GM21447 (cell line): Measurements from ENCODE around the gene SLC24A2.

Source experiments
- ATAC-seq: cut with Tn5 transposase; IDR thresholded peaks from one replicate; pipeline ENCODE4 v1.9.1; 2021; ENCODE audit not compliant: unreplicated experiment

The SLC24A2 gene

DNA sequence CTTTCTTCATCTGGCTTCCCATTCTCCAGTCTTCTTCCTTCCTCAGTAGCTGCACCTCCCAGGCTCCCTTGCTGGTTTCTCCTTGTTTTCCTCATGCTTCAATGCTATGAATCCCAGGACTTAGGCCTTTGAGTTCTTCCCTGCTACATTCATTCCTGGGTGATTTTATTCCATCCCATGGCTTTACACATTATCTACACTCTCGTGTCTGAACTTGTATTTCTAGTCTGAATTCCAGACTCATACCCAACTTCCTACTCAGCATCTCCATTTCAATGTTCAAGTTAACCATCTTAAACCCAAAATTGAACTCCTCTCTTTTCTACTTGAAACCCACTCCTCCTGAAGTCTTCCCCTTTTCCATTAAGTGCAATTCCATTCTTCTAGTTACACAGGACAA lies 20.0 kb downstream of the SLC24A2 start:
- no peak for ATAC-seq

DNA sequence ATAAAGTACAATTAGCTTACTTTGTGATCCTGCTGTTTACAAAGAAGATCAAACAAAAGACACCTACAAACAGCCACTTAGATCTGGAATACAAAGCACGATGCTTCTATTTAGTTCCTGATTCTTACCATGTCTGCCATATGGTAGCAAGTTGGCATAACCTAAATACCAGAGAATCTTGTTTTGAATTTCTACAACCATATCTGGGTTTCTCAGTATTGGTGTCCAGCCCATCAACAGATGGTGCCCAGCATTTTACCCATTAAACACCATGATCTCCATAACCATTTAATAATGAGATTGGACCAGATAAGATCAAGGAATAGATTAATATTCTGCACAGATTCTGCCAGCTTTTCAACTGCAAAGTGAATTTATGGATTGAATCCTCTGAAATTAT lies 29.8 kb downstream of the SLC24A2 start:
- no peak for ATAC-seq

- ATAC-seq = no peak
Measured at GRCh38 chr9:19757745-19758144, 31.1 kb downstream of the SLC24A2 start.

DNA sequence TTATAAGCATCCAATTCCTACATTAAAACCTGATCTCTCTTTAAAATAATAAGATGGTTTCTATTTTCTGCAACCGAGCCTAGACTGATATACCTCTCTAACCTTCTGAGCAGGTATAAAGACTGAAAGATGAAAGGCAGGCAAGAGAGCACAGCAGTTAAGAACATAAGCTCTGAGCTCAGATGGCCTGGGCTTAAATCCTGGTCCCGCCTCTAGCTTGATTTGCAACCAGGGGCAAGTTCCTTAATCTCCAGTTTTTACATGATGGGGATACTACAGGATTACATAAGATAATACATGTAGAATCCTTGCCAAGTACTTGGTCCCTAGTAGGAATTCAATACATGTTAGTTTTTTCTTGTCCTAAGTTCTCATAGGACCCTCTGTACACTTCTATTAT lies 33.9 kb downstream of the SLC24A2 start:
- no peak for ATAC-seq

DNA sequence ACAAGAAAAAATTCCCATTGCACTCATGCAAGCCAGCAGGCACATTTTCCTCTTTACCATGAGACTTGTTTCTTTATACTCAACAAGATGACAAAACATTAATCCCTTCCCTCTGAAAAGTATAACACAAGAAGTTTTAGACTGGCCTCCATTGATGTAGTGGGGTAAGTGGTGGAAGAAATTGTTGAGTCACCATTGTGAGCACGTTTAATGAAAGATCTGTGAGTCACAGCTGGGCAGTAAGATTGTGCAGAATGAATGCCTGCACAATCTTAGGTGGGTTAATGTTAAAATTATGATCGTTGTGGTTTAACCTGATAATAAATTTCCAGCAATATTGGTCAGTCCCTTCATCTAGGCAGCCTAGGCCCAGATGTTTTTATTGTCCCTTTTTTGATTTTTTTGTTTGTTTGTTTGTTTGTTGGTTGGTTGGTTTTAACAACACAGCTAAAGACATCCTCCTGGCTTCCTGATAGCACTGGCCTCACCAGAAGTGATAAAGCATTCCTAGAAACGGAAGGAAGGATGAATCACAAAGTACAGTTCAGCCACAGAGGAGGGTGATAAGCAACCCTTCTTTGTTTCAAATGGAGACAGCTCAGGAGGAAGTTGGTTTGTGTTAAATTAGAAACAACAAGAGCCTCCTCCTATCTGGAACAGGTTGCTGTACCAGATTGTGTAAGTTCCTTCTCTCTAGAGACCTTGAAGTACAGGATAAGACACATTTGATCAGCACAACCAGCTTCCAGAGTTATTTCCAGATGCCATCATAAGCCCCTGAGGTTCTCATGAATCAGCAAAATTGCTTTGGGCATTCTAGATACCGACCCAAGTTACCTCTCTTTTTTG lies 40.3 kb downstream of the SLC24A2 start:
- ATAC-seq = no peak

GRCh38 chr9:19746223-19746622 lies 42.6 kb downstream of the SLC24A2 start:
- ATAC-seq = no peak

DNA sequence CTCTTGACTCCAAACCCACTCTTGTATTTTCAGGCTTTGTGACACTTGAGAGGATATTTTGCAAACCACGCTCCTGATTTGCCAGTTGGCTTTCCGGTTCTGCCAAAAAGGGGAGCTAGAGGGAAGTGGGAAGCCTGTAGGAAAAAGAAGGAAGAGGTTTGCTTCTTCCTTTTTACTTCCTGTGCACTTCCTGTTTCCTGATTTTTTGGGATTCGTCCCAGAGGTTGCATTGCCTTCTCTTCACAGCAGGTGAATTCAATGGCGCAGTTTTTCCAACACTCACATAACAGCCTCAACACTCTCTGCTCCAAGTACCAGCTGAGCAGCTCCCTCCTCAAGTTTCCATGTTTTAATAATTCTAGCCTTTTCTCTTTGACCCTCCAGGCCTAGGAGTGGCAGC lies 47.7 kb downstream of the SLC24A2 start:
- ATAC-seq = no peak
